Activated CD8-positive, alpha-beta T cell treated with anti-CD3 and anti-CD28 coated beads, Interleukin-2, amount 10 ng/mL, durations not matched to agents 7 days and 5 days (primary cell): ENCODE results near the gene SMYD3. TPM values are rescaled to one million over a fixed set of nuclear protein-coding genes. Genes with fewer than 3 reads are reported as not detected.

Experiments used
- ATAC-seq: fragments of 150-1000 bp; cut with Tn5 transposase; one replicate; pipeline ENCODE4 v1.10.0; 2021; ENCODE audit warnings: moderate library complexity
- CTCF ChIA-PET: fragments of 350-600 bp; sonication (Branson Sonifier 250); formaldehyde crosslinking; loops from one replicate; lab custom pipeline; 2021; ENCODE audit warnings: antibody characterized with exemption; lab: Charles Lee
- POLR2A ChIA-PET: fragments of 350-600 bp; sonication (Branson Sonifier 250); formaldehyde crosslinking; loops from one replicate; lab custom pipeline; 2021; ENCODE audit warnings: antibody characterized with exemption; lab: Charles Lee
- DNase-seq: peaks from one replicate; pipeline ENCODE4 v3.0.0-alpha.2; 2020
- H3K27ac Mint-ChIP-seq: one replicate; pipeline ENCODE4 v1.8.0; 2021; ENCODE audit warnings: mild to moderate bottlenecking, mixed read lengths
- H3K27me3 Mint-ChIP-seq: one replicate; pipeline ENCODE4 v1.8.0; 2021; ENCODE audit warnings: low read depth, mixed read lengths
- H3K36me3 Mint-ChIP-seq: one replicate; pipeline ENCODE4 v1.8.0; 2021; ENCODE audit warnings: low read depth, mixed read lengths
- H3K4me1 Mint-ChIP-seq: one replicate; pipeline ENCODE4 v1.8.0; 2021; ENCODE audit warnings: low read depth, mixed read lengths
- H3K4me3 Mint-ChIP-seq: one replicate; pipeline ENCODE4 v1.8.0; 2021; ENCODE audit warnings: mild to moderate bottlenecking, mixed read lengths
- H3K9me3 Mint-ChIP-seq: one replicate; pipeline ENCODE4 v1.8.0; 2022; ENCODE audit warnings: mixed read lengths; ENCODE audit not compliant: insufficient read depth
- total RNA-seq, 2 experiments: library from RNA; stranded (reverse); gene quantifications; one replicate each; pipeline ENCODE4 v1.2.3, GENCODE V29; 2021

Gene SMYD3
- total RNA-seq, 2 experiments from 2014 or later: 22.7 to 23.2 TPM

GRCh38 chr1:246138781-246139180, 368.3 kb downstream of the SMYD3 start:
- H3K4me1 Mint-ChIP-seq: no peaks in the 10 kb centered on the region
- ATAC-seq (no peak), DNase-seq (no peak)
- H3K27me3 Mint-ChIP-seq: no peaks in the 10 kb centered on the region
- H3K4me3 Mint-ChIP-seq: no peak overlapping the region
- ChIA-PET POLR2A (no interaction called here), CTCF (no interaction called here)
- H3K9me3 Mint-ChIP-seq: no peaks in the 10 kb centered on the region
- H3K27ac Mint-ChIP-seq: no peak overlapping the region
- H3K36me3 Mint-ChIP-seq: no peaks in the 10 kb centered on the region

GRCh38 chr1:246136477-246136876, 370.6 kb downstream of the SMYD3 start:
- no peaks in the 10 kb centered on the region for H3K4me1 Mint-ChIP-seq
- no peaks in the 10 kb centered on the region for H3K36me3 Mint-ChIP-seq
- no peak overlapping the region for H3K4me3 Mint-ChIP-seq
- ATAC-seq (no peak), DNase-seq (no peak)
- H3K9me3 Mint-ChIP-seq: no peaks in the 10 kb centered on the region
- ChIA-PET POLR2A (no interaction called here), CTCF (no interaction called here)
- H3K27me3 Mint-ChIP-seq: no peaks in the 10 kb centered on the region
- H3K27ac Mint-ChIP-seq: no peak overlapping the region

- no peaks in the 10 kb centered on the region for H3K27me3 Mint-ChIP-seq
- CTCF ChIA-PET: interaction anchor here (1.4 to 1.5 kb wide), 2 partner anchors 9 to 10 kb away, joined by 3 to 4 read pairs; no protein-coding TSS in a partner anchor
- H3K27ac Mint-ChIP-seq: no peak overlapping the region
- DNase-seq: no peak
- H3K36me3 Mint-ChIP-seq: no peaks in the 10 kb centered on the region
- POLR2A ChIA-PET: no interaction called here
- H3K9me3 Mint-ChIP-seq: no peaks in the 10 kb centered on the region
- no peak overlapping the region for H3K4me3 Mint-ChIP-seq
- no peak for ATAC-seq
- no peaks in the 10 kb centered on the region for H3K4me1 Mint-ChIP-seq
Observed at GRCh38 chr1:246134789-246135188, 372.3 kb downstream of the SMYD3 start.

- no peak overlapping the region for H3K27ac Mint-ChIP-seq
- H3K36me3 Mint-ChIP-seq: no peaks in the 10 kb centered on the region
- no peaks in the 10 kb centered on the region for H3K4me1 Mint-ChIP-seq
- POLR2A ChIA-PET: no interaction called here
- no peaks in the 10 kb centered on the region for H3K27me3 Mint-ChIP-seq
- no peak for ATAC-seq
- H3K4me3 Mint-ChIP-seq: no peak overlapping the region
- CTCF ChIA-PET: no interaction called here
- DNase-seq: no peak
- H3K9me3 Mint-ChIP-seq: no peaks in the 10 kb centered on the region
Observed at GRCh38 chr1:246131095-246131494, 376.0 kb downstream of the SMYD3 start.

- no peak for ATAC-seq
- Mint-ChIP-seq H3K27me3 (no peaks in the 10 kb centered on the region), H3K36me3 (no peaks in the 10 kb centered on the region), H3K4me1 (no peaks in the 10 kb centered on the region), H3K9me3 (no peaks in the 10 kb centered on the region), H3K27ac (no peak overlapping the region), H3K4me3 (no peak overlapping the region)
- ChIA-PET CTCF (no interaction called here), POLR2A (interaction anchor here (1.1 kb wide), 1 partner anchor 15 kb away, joined by 3 read pairs; no protein-coding TSS in a partner anchor)
- DNase-seq: no peak
Observed at GRCh38 chr1:246128494-246129069, 378.5 kb downstream of the SMYD3 start.

- ATAC-seq: no peak
- H3K9me3 Mint-ChIP-seq: no peaks in the 10 kb centered on the region
- no peak overlapping the region for H3K27ac Mint-ChIP-seq
- ChIA-PET CTCF (no interaction called here), POLR2A (no interaction called here)
- no peaks in the 10 kb centered on the region for H3K36me3 Mint-ChIP-seq
- DNase-seq: no peak
- H3K4me3 Mint-ChIP-seq: no peak overlapping the region
- no peaks in the 10 kb centered on the region for H3K27me3 Mint-ChIP-seq
- H3K4me1 Mint-ChIP-seq: no peaks in the 10 kb centered on the region
Observed at GRCh38 chr1:246126580-246126979, 380.5 kb downstream of the SMYD3 start.

- Mint-ChIP-seq H3K36me3 (no peaks in the 10 kb centered on the region), H3K9me3 (no peaks in the 10 kb centered on the region), H3K27me3 (no peaks in the 10 kb centered on the region), H3K4me3 (no peak overlapping the region), H3K27ac (no peak overlapping the region), H3K4me1 (peaks cover 5% of the 10 kb centered on the region)
- CTCF ChIA-PET: no interaction called here
- DNase-seq (no peak), ATAC-seq (no peak)
- POLR2A ChIA-PET: no interaction called here
Observed at GRCh38 chr1:246122071-246122470, 385.0 kb downstream of the SMYD3 start.

GRCh38 chr1:246121533-246121932, 385.5 kb downstream of the SMYD3 start:
- ChIA-PET CTCF (no interaction called here), POLR2A (no interaction called here)
- ATAC-seq: no peak

GRCh38 chr1:246117066-246117791, 389.9 kb downstream of the SMYD3 start:
- CTCF ChIA-PET: interaction anchor here (2.0 kb wide), 1 partner anchor 964 kb away, joined by 8 read pairs; no protein-coding TSS in a partner anchor
- H3K9me3 Mint-ChIP-seq: no peaks in the 10 kb centered on the region
- POLR2A ChIA-PET: no interaction called here
- ATAC-seq: peak; percentile 92
- peak overlapping the region; percentile 57 for H3K27ac Mint-ChIP-seq
- no peaks in the 10 kb centered on the region for H3K27me3 Mint-ChIP-seq
- H3K4me3 Mint-ChIP-seq: peak overlapping the region; percentile 29
- H3K4me1 Mint-ChIP-seq: peaks cover 15% of the 10 kb centered on the region
- peak; percentile 67 for DNase-seq
- no peaks in the 10 kb centered on the region for H3K36me3 Mint-ChIP-seq

More at GRCh38 chr1:246121533-246121932, 385.5 kb downstream of the SMYD3 start:
- no peaks in the 10 kb centered on the region for H3K27me3 Mint-ChIP-seq
- no peaks in the 10 kb centered on the region for H3K9me3 Mint-ChIP-seq
- H3K27ac Mint-ChIP-seq: no peak overlapping the region
- peaks cover 9% of the 10 kb centered on the region for H3K4me1 Mint-ChIP-seq
- no peak overlapping the region for H3K4me3 Mint-ChIP-seq
- DNase-seq: no peak
- H3K36me3 Mint-ChIP-seq: no peaks in the 10 kb centered on the region

GRCh38 chr1:246114369-246114768, 392.7 kb downstream of the SMYD3 start:
- Mint-ChIP-seq H3K27ac (no peak overlapping the region), H3K4me1 (peaks cover 15% of the 10 kb centered on the region), H3K36me3 (no peaks in the 10 kb centered on the region), H3K27me3 (no peaks in the 10 kb centered on the region), H3K4me3 (no peak overlapping the region), H3K9me3 (no peaks in the 10 kb centered on the region)
- DNase-seq (no peak), ATAC-seq (no peak)
- ChIA-PET POLR2A (no interaction called here), CTCF (no interaction called here)

- no peaks in the 10 kb centered on the region for H3K9me3 Mint-ChIP-seq
- no peak overlapping the region for H3K27ac Mint-ChIP-seq
- no peak overlapping the region for H3K4me3 Mint-ChIP-seq
- no peaks in the 10 kb centered on the region for H3K36me3 Mint-ChIP-seq
- ATAC-seq (no peak), DNase-seq (no peak)
- H3K27me3 Mint-ChIP-seq: no peaks in the 10 kb centered on the region
- ChIA-PET CTCF (no interaction called here), POLR2A (no interaction called here)
- H3K4me1 Mint-ChIP-seq: peaks cover 15% of the 10 kb centered on the region
Observed at GRCh38 chr1:246113555-246114095, 393.5 kb downstream of the SMYD3 start.

GRCh38 chr1:246111570-246111969, 395.5 kb downstream of the SMYD3 start:
- no peak for ATAC-seq

More at GRCh38 chr1:246111570-246111969, 395.5 kb downstream of the SMYD3 start:
- Mint-ChIP-seq H3K4me1 (peaks cover 6% of the 10 kb centered on the region), H3K9me3 (no peaks in the 10 kb centered on the region), H3K27ac (no peak overlapping the region), H3K36me3 (no peaks in the 10 kb centered on the region), H3K4me3 (no peak overlapping the region), H3K27me3 (no peaks in the 10 kb centered on the region)
- CTCF ChIA-PET: no interaction called here
- POLR2A ChIA-PET: no interaction called here
- DNase-seq: no peak
